SH-SY5Y (cell line): Measurements from ENCODE around the gene KCNK6.

Experiments used
- GATA2 ChIP-seq: IDR thresholded peaks from 2 replicates; pipeline ENCODE4 v1.6.1; 2011; ENCODE audit warnings: mild to moderate bottlenecking, low read depth, low read length
- GATA3 ChIP-seq: IDR thresholded peaks from 2 replicates; pipeline ENCODE4 v1.6.1; 2011; ENCODE audit warnings: low read depth, mild to moderate bottlenecking, low read length, moderate library complexity

The KCNK6 gene

DNA sequence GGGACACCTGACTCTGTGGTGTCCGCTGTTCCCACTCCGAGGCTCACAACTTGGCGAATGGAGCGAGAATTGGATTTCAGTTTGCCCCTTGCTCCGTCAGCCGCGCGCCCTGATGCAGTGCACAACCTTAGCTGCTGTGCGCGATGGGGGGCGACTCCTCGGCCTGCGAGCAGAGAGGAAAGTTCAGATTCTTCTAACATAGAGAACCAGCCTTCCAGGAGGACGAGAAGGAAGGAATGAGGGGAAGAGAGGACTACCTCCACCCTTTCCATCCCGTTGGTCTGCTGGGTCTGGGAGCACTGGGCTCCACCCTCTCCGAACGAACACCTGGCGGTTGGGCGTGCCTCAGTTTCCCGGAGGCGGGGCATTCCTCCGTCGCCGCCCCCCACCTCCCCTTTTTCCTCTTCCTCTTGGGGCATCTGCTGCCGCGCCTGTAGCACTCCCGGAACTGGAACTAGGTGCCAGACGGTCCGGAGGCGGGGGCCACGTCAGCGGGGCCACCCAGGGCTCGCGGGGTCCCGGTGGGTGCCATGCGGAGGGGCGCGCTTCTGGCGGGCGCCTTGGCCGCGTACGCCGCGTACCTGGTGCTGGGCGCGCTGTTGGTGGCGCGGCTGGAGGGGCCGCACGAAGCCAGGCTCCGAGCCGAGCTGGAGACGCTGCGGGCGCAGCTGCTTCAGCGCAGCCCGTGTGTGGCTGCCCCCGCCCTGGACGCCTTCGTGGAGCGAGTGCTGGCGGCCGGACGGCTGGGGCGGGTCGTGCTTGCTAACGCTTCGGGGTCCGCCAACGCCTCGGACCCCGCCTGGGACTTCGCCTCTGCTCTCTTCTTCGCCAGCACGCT lies at the start of gene KCNK6:
KCNK6 (plus strand) TSS at position 425 of the 838 bp plus-strand sequence; CDS start at position 531, 106 bp downstream.
- no peak for TF ChIP-seq GATA3
- TF ChIP-seq GATA2: no peak

DNA sequence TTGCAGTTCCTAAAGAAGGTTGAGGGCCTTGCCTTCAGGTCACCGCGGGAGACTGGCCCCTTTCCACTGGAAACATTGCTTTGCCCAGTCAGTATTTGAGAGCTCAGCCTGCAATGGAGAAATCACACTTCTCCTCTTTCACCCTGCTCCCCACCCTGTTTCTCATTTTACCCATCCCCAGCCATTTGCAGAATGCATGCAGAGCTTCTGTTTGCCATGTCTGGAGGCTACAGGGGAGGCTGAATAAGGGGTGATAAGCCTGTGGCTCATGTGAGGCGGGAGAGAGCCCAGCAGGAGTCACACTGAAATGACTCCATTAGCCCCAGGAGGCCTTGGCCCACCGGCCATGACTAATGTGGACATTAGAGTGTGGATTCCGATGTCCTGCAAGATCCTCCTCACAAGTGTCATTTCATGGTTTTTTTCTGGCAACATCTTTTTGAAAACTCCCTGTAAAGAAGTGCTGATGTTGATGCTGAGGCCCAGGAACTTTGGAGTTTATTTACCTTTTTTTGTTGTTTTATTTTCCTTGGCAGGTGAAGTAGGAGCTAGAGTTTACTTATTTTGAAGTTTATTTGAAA lies 49.0 kb upstream of the KCNK6 start:
- no peak for TF ChIP-seq GATA2
- TF ChIP-seq GATA3: no peak

- TF ChIP-seq GATA2 (no peak), GATA3 (no peak)
These were observed 46.1 kb upstream of the KCNK6 start for GRCh38 chr19:38273499-38273898.

- TF ChIP-seq GATA2 (no peak), GATA3 (no peak)
These were observed 44.9 kb upstream of the KCNK6 start for GRCh38 chr19:38274739-38275138.

GRCh38 chr19:38276942-38277517 lies 42.6 kb upstream of the KCNK6 start:
- TF ChIP-seq GATA3 (no peak), GATA2 (no peak)

DNA sequence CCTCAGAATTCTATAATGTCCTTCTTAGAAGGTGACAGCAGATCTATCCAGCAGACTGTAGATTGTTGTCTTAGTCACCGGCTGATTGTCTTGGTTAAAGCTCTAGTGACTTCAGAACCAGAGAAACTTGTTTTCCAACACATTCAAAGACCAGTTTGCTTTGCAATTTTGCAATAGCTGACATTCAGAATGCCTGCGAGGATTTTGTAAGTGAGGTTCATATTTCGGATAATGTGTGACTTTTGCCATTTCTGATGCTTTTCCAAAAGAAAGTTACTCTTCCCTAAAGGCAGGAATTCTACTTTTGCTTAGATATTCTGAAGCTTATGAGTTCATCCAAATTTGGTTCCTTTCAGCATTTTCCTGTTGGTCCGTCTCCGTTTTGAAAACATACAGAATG lies 42.1 kb upstream of the KCNK6 start:
- TF ChIP-seq GATA2: no peak
- TF ChIP-seq GATA3: no peak

DNA sequence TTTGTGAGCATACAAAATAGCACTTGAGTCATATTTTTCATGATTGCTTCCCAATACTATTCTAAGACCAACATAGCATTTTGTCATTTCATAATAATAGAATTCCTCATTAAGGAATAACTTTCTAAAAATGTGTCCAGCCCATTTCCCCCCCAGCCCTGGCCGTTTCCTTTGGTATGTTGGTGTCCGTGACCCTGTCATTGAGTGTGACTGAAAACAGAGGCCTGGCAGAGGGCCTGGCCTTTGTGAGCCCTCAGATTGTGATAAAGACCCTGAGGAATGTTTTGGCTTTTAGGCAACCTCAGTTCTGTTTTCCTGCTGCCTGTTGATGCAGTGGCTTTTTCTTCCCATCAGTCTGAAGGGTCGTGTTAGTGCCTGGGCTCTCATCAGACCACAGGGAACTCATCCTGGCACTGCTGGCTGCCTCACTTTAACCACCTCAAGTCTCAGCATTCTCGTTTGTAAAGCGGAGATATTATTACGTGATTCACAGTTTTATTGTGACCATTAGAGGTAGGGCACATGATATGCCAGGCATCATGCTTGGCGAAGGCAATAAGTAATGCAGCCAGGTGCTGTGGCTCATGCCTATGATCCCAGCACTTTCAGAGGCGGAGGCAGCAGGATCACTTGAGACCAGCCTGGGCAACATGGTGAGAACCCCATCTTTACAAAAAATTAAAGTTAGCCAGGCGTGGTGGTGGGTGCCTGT lies 41.5 kb upstream of the KCNK6 start:
- no peak for TF ChIP-seq GATA3
- no peak for TF ChIP-seq GATA2

- TF ChIP-seq GATA3 (no peak), GATA2 (no peak)
These were observed 40.9 kb upstream of the KCNK6 start for GRCh38 chr19:38278751-38279150.

GRCh38 chr19:38280030-38280921 lies 39.4 kb upstream of the KCNK6 start:
- no peak for TF ChIP-seq GATA3
- TF ChIP-seq GATA2: no peak

GRCh38 chr19:38281811-38282566 lies 37.7 kb upstream of the KCNK6 start:
- no peak for TF ChIP-seq GATA2
- TF ChIP-seq GATA3: no peak

- TF ChIP-seq GATA2 (no peak), GATA3 (no peak)
These were observed 36.4 kb upstream of the KCNK6 start for GRCh38 chr19:38283271-38283670.

GRCh38 chr19:38284422-38284821 lies 35.2 kb upstream of the KCNK6 start:
- TF ChIP-seq GATA3: no peak
- TF ChIP-seq GATA2: no peak

DNA sequence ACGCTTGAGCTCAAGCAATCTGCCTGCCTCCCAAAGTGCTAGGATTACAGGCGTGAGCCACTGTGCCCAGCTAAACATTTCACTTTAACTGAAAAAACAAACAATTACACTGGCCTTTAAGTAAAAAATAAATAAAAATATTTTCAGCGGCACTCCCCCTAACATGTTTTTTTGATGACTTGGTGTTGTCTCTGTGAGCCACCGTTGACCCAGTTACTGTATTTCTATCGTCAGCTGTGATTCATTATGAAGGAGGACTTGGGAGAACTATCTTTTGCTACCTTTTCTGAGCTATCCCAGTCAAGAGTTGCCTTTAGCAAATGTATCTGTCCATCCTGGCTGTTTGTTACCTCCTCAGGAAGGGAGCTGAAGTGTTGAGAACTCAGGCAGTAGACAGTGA lies 34.1 kb upstream of the KCNK6 start:
- TF ChIP-seq GATA3 (no peak), GATA2 (no peak)
